PFSK-1 (cell line): ENCODE measurements around the gene UBL3.

Experiments used
- POLR2AphosphoS5 ChIP-seq: IDR thresholded peaks from 2 replicates; pipeline ENCODE4 v1.6.1; 2012; ENCODE audit warnings: low read depth, mild to moderate bottlenecking, control low read depth, low read length, moderate library complexity
- SIN3A ChIP-seq: IDR thresholded peaks from 2 replicates; pipeline ENCODE4 v1.6.1; 2012; ENCODE audit warnings: mild to moderate bottlenecking, low read length, moderate library complexity, borderline replicate concordance; ENCODE audit not compliant: insufficient read depth

GRCh38 chr13:29756506-29756905 lies 93.9 kb downstream of the UBL3 start:
- TF ChIP-seq POLR2AphosphoS5 = no peak
- TF ChIP-seq SIN3A = no peak
